RPMI7951 (cell line): Measurements from ENCODE around the gene SLC24A4. TPM values are rescaled to one million over a fixed set of nuclear protein-coding genes. Genes with fewer than 3 reads are reported as not detected.

Experiments used
- DNase-seq: peaks from one replicate; pipeline ENCODE4 v3.0.0-alpha.2; 2012; ENCODE audit warnings: low read depth
- total RNA-seq: library from RNA; depleted of rRNA; stranded (reverse); fragments of >200 nt; shearing (Covaris generic); gene quantifications from 2 replicates; pipeline ENCODE4 v1.2.3, GENCODE V29; 2014; rRNA removed

Gene SLC24A4
- not detected in 2 replicates for total RNA-seq

GRCh38 chr14:92323011-92323915 lies at the start of gene SLC24A4:
Gene SLC24A4 (plus strand): TSS chr14:92323165. CDS start chr14:92323831, 666 bp downstream.
- no peak for DNase-seq

- no peak for DNase-seq
Observed at GRCh38 chr14:92273166-92273565, 49.8 kb upstream of the SLC24A4 start.

GRCh38 chr14:92274055-92274454 lies 48.9 kb upstream of the SLC24A4 start:
- DNase-seq, result no peak

GRCh38 chr14:92276074-92276473 lies 46.9 kb upstream of the SLC24A4 start:
- DNase-seq, result no peak

GRCh38 chr14:92277031-92277430 lies 45.9 kb upstream of the SLC24A4 start:
- DNase-seq, result no peak

- no peak for DNase-seq
Observed at GRCh38 chr14:92280554-92281262, 42.3 kb upstream of the SLC24A4 start.

- DNase-seq, result no peak
Observed at GRCh38 chr14:92282669-92283068, 40.3 kb upstream of the SLC24A4 start.

GRCh38 chr14:92285311-92285710 lies 37.7 kb upstream of the SLC24A4 start:
- DNase-seq, result no peak

- no peak for DNase-seq
Observed at GRCh38 chr14:92287987-92288386, 35.0 kb upstream of the SLC24A4 start.

- DNase-seq, result no peak
Observed at GRCh38 chr14:92288994-92289660, 33.8 kb upstream of the SLC24A4 start.

- DNase-seq, result no peak
Observed at GRCh38 chr14:92292673-92293072, 30.3 kb upstream of the SLC24A4 start.

GRCh38 chr14:92294506-92294905 lies 28.5 kb upstream of the SLC24A4 start:
- DNase-seq, result no peak

GRCh38 chr14:92297818-92298595 lies 25.0 kb upstream of the SLC24A4 start:
- DNase-seq, result no peak

- no peak for DNase-seq
Observed at GRCh38 chr14:92302481-92302880, 20.5 kb upstream of the SLC24A4 start.

GRCh38 chr14:92308716-92309115 lies 14.2 kb upstream of the SLC24A4 start:
- no peak for DNase-seq

GRCh38 chr14:92309968-92310530 lies 12.9 kb upstream of the SLC24A4 start:
- no peak for DNase-seq

- no peak for DNase-seq
Observed at GRCh38 chr14:92310776-92311375, 12.1 kb upstream of the SLC24A4 start.

GRCh38 chr14:92314182-92314581 lies 8.8 kb upstream of the SLC24A4 start:
- no peak for DNase-seq

- DNase-seq, result no peak
Observed at GRCh38 chr14:92315050-92315805, 7.7 kb upstream of the SLC24A4 start.

GRCh38 chr14:92316176-92316575 lies 6.8 kb upstream of the SLC24A4 start:
- DNase-seq, result no peak
